Aorta (tissue), 5 donors: ENCODE measurements around the gene HELLS. TPM values are rescaled to one million over a fixed set of nuclear protein-coding genes. Genes with fewer than 3 reads are reported as not detected.

Experiments used
- ATAC-seq: fragments of 200-7000 bp; cut with Tn5 transposase; one replicate; pipeline ENCODE4 v1.9.1; 2022; ENCODE audit warnings: moderate library complexity; ENCODE audit not compliant: low FRiP score
- DNase-seq, 2 donors: peaks; one replicate each; pipeline ENCODE4 v3.0.0-alpha.2; 2020
- H3K27ac ChIP-seq, 2 donors: one replicate each; pipeline ENCODE4 v1.5.1; 2013; ENCODE audit warnings: low read length in 2 of 2, mild to moderate bottlenecking in 2 of 2, moderate library complexity in 2 of 2, control low read depth in 1 of 2, inconsistent platforms in 1 of 2, low read depth in 1 of 2
- H3K27me3 ChIP-seq, 2 donors: one replicate each; pipeline ENCODE4 v1.6.1; 2013; ENCODE audit warnings: control low read depth in 1 of 2, low read length in 1 of 2, mild to moderate bottlenecking in 1 of 2, moderate library complexity in 1 of 2; ENCODE audit not compliant: insufficient read depth in 2 of 2, control insufficient read depth in 1 of 2
- H3K36me3 ChIP-seq, 2 donors: one replicate each; pipeline ENCODE4 v1.6.1; 2013; ENCODE audit warnings: control low read depth in 1 of 2, low read length in 1 of 2, mild to moderate bottlenecking in 1 of 2; ENCODE audit not compliant: insufficient read depth in 2 of 2, control insufficient read depth in 1 of 2
- H3K4me1 ChIP-seq, 2 donors: one replicate each; pipeline ENCODE4 v1.6.1; 2013; ENCODE audit warnings: low read length in 2 of 2, control low read depth in 1 of 2, mild to moderate bottlenecking in 1 of 2, moderate library complexity in 1 of 2; ENCODE audit not compliant: insufficient read depth in 2 of 2, control insufficient read depth in 1 of 2
- H3K4me3 ChIP-seq, 2 donors: one replicate each; pipeline ENCODE4 v1.5.1; 2013; ENCODE audit warnings: low read length in 2 of 2, control low read depth in 1 of 2, mild to moderate bottlenecking in 1 of 2
- H3K9me3 ChIP-seq: one replicate; pipeline ENCODE4 v1.6.1; 2013; ENCODE audit warnings: mild to moderate bottlenecking, low read length; ENCODE audit not compliant: control insufficient read depth
- WGBS, 2 donors: extraction: QIAGEN DNeasy Blood & Tissue Kit; methylation state at CpG; one replicate each; pipeline ENCODE4 v1.1.7; 2013; 5-methylcytosine and 5-hydroxymethylcytosine counted together
- intact Hi-C, 2 donors: fragments of 100-400 bp; cut with DNase I; formaldehyde crosslinking; loops; one replicate each; pipeline versions ENCODE4 v1.14.2 to v1.15.0; 2022
- polyA plus RNA-seq, 2 donors: library from polyadenylated mRNA; stranded (reverse); fragments of 200-250 nt; gene quantifications; one replicate each; pipeline ENCODE4 v1.2.3, GENCODE V29; 2013
- total RNA-seq, 2 donors: library from RNA; stranded (reverse); fragmentation: NEBNext Ultra II Directional; extraction: Animal tissue kit (Norgen Biotek cat#: 25700); gene quantifications; one replicate each; pipeline ENCODE4 v1.2.1, GENCODE V29; 2021
- donor health status: healthy with polysubstance abuse.
- donor health status: Bipolar disorder and iron deficiency.
- donor health status: DM: no; HTN: no; CAD: no.
- donor health status: DM: no; HTN: no; CAD: no.
- donor health status: DM: yes; HTN: yes; CAD: no.

HELLS gene
- total and polyA plus RNA-seq, 4 donors, result 0.88 to 10.8 (median 2.4) TPM

GRCh38 chr10:94583124-94583523 is 37.5 kb downstream of the HELLS start:
- Histone ChIP-seq H3K9me3 (no peaks in the 10 kb centered on the region), H3K4me3 (no peak overlapping the region), H3K36me3 (no peaks in the 10 kb centered on the region), H3K27me3 (no peaks in the 10 kb centered on the region), H3K27ac (no peak overlapping the region), H3K4me1 (no peaks in the 10 kb centered on the region)
- no peak for DNase-seq
- ATAC-seq, result no peak
- intact Hi-C loops, result no loop called here

GRCh38 chr10:94591461-94592205 is 46.0 kb downstream of the HELLS start:
- no peaks in the 10 kb centered on the region for H3K27me3 ChIP-seq
- H3K4me1 ChIP-seq, result no peaks in the 10 kb centered on the region
- no peak overlapping the region for H3K27ac ChIP-seq
- H3K9me3 ChIP-seq, result no peaks in the 10 kb centered on the region
- no peak for ATAC-seq
- H3K36me3 ChIP-seq, result no peaks in the 10 kb centered on the region
- no peak overlapping the region for H3K4me3 ChIP-seq
- DNase-seq, result no peak
- intact Hi-C loops, result no loop called here
- WGBS, 2 donors, result 91 to 92% methylated on average over 1 of the region's 1 CpG

GRCh38 chr10:94602729-94603515 is 57.3 kb downstream of the HELLS start:
- 18 to 19% methylated on average over 8 of the region's 8 CpGs for WGBS, 2 donors
- intact Hi-C loops, result no loop called here
- no peak for ATAC-seq

GRCh38 chr10:94607111-94607510 is 61.5 kb downstream of the HELLS start:
- intact Hi-C loops, result no loop called here
- no peaks in the 10 kb centered on the region for H3K9me3 ChIP-seq
- no peak overlapping the region for H3K4me3 ChIP-seq
- ATAC-seq (no peak), DNase-seq (no peak)
- no peak overlapping the region for H3K27ac ChIP-seq
- H3K27me3 ChIP-seq, result no peaks in the 10 kb centered on the region
- H3K4me1 ChIP-seq, result no peaks in the 10 kb centered on the region
- no peaks in the 10 kb centered on the region for H3K36me3 ChIP-seq
- WGBS, 2 donors, result 90 to 93% methylated on average over 1 of the region's 1 CpG

More at GRCh38 chr10:94602729-94603515, 57.3 kb downstream of the HELLS start:
- Histone ChIP-seq H3K27me3 (no peaks in the 10 kb centered on the region), H3K36me3 (no peaks in the 10 kb centered on the region), H3K4me1 (no peaks in the 10 kb centered on the region), H3K4me3 (no peak overlapping the region), H3K9me3 (no peaks in the 10 kb centered on the region), H3K27ac (no peak overlapping the region)
- no peak for DNase-seq

- intact Hi-C loops, result no loop called here
- WGBS, 2 donors, result 85 to 89% methylated on average over 4 of the region's 4 CpGs
- no peak for ATAC-seq
- Histone ChIP-seq H3K4me3 (no peak overlapping the region), H3K27me3 (no peaks in the 10 kb centered on the region), H3K9me3 (no peaks in the 10 kb centered on the region), H3K36me3 (no peaks in the 10 kb centered on the region), H3K27ac (no peak overlapping the region), H3K4me1 (no peaks in the 10 kb centered on the region)
- DNase-seq, result no peak
Observed at GRCh38 chr10:94608559-94608958, 63.0 kb downstream of the HELLS start.

GRCh38 chr10:94614558-94614957 is 69.0 kb downstream of the HELLS start:
- no peak for DNase-seq
- 71 to 79% methylated on average over 2 of the region's 2 CpGs for WGBS, 2 donors
- no peaks in the 10 kb centered on the region for H3K4me1 ChIP-seq
- H3K36me3 ChIP-seq, result no peaks in the 10 kb centered on the region
- no peak for ATAC-seq
- no peak overlapping the region for H3K4me3 ChIP-seq
- no peaks in the 10 kb centered on the region for H3K9me3 ChIP-seq
- H3K27ac ChIP-seq, result no peak overlapping the region
- intact Hi-C loops, result no loop called here
- no peaks in the 10 kb centered on the region for H3K27me3 ChIP-seq

- H3K36me3 ChIP-seq, result no peaks in the 10 kb centered on the region
- WGBS, 2 donors, result 81 to 84% methylated on average over 5 of the region's 5 CpGs
Observed at GRCh38 chr10:94617389-94617944, 71.9 kb downstream of the HELLS start.

GRCh38 chr10:94622666-94623205 is 77.1 kb downstream of the HELLS start:
- H3K36me3 ChIP-seq, result no peaks in the 10 kb centered on the region
- ATAC-seq (no peak), DNase-seq (no peak)
- intact Hi-C loops, result no loop called here
- 68 to 78% methylated on average over 1 of the region's 1 CpG for WGBS, 2 donors
- no peak overlapping the region for H3K27ac ChIP-seq
- H3K4me1 ChIP-seq, result no peaks in the 10 kb centered on the region
- H3K4me3 ChIP-seq, result no peak overlapping the region
- H3K27me3 ChIP-seq, result no peaks in the 10 kb centered on the region
- peaks cover 2% of the 10 kb centered on the region for H3K9me3 ChIP-seq

More at GRCh38 chr10:94617389-94617944, 71.9 kb downstream of the HELLS start:
- H3K27me3 ChIP-seq, result no peaks in the 10 kb centered on the region
- DNase-seq (no peak), ATAC-seq (no peak)
- no peaks in the 10 kb centered on the region for H3K4me1 ChIP-seq
- no peaks in the 10 kb centered on the region for H3K9me3 ChIP-seq
- no peak overlapping the region for H3K4me3 ChIP-seq
- no peak overlapping the region for H3K27ac ChIP-seq
- intact Hi-C loops, result no loop called here
